Osteocyte (in vitro differentiated cells): ENCODE results near the gene MCAM. TPM values are rescaled to one million over a fixed set of nuclear protein-coding genes. Genes with fewer than 3 reads are reported as not detected.

ENCODE experiments used
- DNase-seq: peaks from one replicate; pipeline ENCODE4 v3.0.0; 2021; ENCODE audit warnings: mixed read lengths; ENCODE audit not compliant: unreplicated experiment; ENCODE audit errors: extremely low spot score
- H3K27ac Mint-ChIP-seq: one replicate; pipeline ENCODE4 v1.8.0; 2021; ENCODE audit warnings: mild to moderate bottlenecking, mixed read lengths; ENCODE audit not compliant: unreplicated experiment
- H3K27me3 Mint-ChIP-seq: one replicate; pipeline ENCODE4 v1.8.0; 2021; ENCODE audit warnings: mixed read lengths; ENCODE audit not compliant: unreplicated experiment
- H3K36me3 Mint-ChIP-seq: one replicate; pipeline ENCODE4 v1.8.0; 2021; ENCODE audit warnings: mixed read lengths; ENCODE audit not compliant: unreplicated experiment
- H3K4me1 Mint-ChIP-seq: one replicate; pipeline ENCODE4 v1.8.0; 2021; ENCODE audit warnings: mixed read lengths; ENCODE audit not compliant: unreplicated experiment
- H3K4me3 Mint-ChIP-seq: one replicate; pipeline ENCODE4 v1.8.0; 2021; ENCODE audit warnings: mild to moderate bottlenecking, moderate library complexity, mixed read lengths; ENCODE audit not compliant: unreplicated experiment
- H3K9me3 Mint-ChIP-seq: one replicate; pipeline ENCODE4 v1.8.0; 2021; ENCODE audit warnings: mixed read lengths; ENCODE audit not compliant: unreplicated experiment
- CTCF ChIP-seq: fragments of 200-600 bp; sonication (generic); IDR thresholded peaks from 2 replicates; pipeline ENCODE4 v1.5.0; 2021; ENCODE audit warnings: antibody characterized with exemption, mild to moderate bottlenecking, moderate library complexity
- total RNA-seq: library from RNA; stranded (reverse); gene quantifications from 2 replicates; pipeline ENCODE4 v1.2.1, GENCODE V29; 2021

MCAM gene
- total RNA-seq, 1 donor from 2014 or later = 74.9 TPM

DNA sequence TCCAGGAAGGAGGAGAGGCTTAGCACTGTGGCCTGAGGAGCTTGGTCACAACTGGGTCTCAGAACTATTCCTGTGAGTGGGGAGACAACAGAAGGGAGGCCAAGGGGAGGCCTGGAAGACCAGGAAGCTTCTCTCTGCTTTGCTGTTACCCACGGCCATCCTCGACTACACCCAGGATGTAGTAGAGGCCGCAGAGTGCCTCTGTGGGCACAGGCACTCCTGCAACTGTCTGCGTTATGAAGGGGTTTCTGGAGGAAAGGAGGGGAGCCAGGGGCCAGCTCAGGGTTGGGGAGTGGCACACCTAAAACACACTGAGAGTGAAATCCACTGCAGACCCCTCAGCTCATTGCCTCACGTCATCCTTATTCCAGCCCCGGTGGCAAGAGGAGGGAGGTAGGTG, 33.4 kb upstream of the MCAM start:
- Mint-ChIP-seq H3K4me3 (no peak overlapping the region), H3K4me1 (no peaks in the 10 kb centered on the region), H3K36me3 (no peaks in the 10 kb centered on the region), H3K27ac (no peak overlapping the region), H3K9me3 (no peaks in the 10 kb centered on the region), H3K27me3 (peaks cover 44% of the 10 kb centered on the region)
- TF ChIP-seq CTCF = no peak
- no peak for DNase-seq

- Mint-ChIP-seq H3K4me3 (no peak overlapping the region), H3K27me3 (peaks cover 41% of the 10 kb centered on the region), H3K4me1 (no peaks in the 10 kb centered on the region), H3K9me3 (no peaks in the 10 kb centered on the region), H3K27ac (no peak overlapping the region), H3K36me3 (no peaks in the 10 kb centered on the region)
- DNase-seq = no peak
- no peak for TF ChIP-seq CTCF
These were observed 31.1 kb upstream of the MCAM start for GRCh38 chr11:119347940-119348605.

- H3K9me3 Mint-ChIP-seq = no peaks in the 10 kb centered on the region
- TF ChIP-seq CTCF = no peak
- H3K27me3 Mint-ChIP-seq = peaks cover 37% of the 10 kb centered on the region
- no peak overlapping the region for H3K27ac Mint-ChIP-seq
- no peaks in the 10 kb centered on the region for H3K36me3 Mint-ChIP-seq
- H3K4me3 Mint-ChIP-seq = no peak overlapping the region
- no peak for DNase-seq
- H3K4me1 Mint-ChIP-seq = no peaks in the 10 kb centered on the region
These were observed 30.3 kb upstream of the MCAM start for GRCh38 chr11:119347242-119347641.

DNA sequence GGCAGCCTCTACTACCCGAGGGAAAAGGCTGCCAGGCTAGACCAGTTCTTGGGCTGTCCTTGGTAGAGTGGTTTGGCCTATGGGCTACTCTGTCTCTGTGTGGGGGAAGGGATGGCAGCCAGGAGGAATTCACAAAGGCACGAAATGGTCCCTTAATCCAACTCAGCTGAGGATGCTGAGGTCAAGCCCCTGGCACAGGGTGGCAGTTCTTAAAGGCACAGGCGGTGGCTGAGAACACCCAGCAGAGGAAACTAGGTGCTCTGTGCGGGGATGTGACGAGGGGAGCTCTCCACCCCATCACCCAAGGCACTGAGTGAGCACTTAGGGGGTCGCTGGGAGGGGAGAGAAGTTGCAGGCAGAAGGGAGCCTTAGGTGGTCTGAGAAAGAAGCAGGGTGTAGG, 29.7 kb upstream of the MCAM start, which contains the start of gene MFRP:
Gene MFRP (minus strand): TSS at position 101 of the 400 bp plus-strand sequence. CDS start 192 bp downstream, outside the sequence.
- TF ChIP-seq CTCF = no peak
- no peak for DNase-seq
- H3K27ac Mint-ChIP-seq = no peak within 1 kb of the TSS
- no peaks in the 10 kb centered on the region for H3K4me1 Mint-ChIP-seq
- peaks cover 31% of the 10 kb centered on the region for H3K27me3 Mint-ChIP-seq
- H3K9me3 Mint-ChIP-seq = no peaks in the 10 kb centered on the region
- no peak within 1 kb of the TSS for H3K4me3 Mint-ChIP-seq
- H3K36me3 Mint-ChIP-seq = no peaks in the 10 kb centered on the region

DNA sequence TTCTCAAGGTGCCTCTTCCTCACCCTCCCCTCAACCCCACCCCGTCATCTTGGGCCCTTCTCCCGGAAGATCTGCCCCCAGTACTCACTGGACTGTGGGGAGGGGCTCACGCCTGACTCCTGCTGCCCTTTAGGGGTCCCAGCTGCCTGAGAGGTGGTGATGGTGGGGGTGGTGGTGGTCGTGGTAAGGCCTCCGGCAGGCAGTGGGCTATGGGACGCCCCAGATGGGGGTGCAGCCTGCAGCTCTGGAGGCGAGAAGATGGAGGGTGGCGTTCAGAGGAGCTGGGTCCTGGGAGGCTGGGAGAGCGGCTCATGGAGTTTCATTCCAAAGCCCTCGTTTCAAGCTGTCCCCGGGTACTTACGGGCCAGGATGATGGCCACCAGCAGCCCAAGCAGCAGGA, 28.8 kb upstream of the MCAM start:
- Mint-ChIP-seq H3K27me3 (peaks cover 28% of the 10 kb centered on the region), H3K9me3 (no peaks in the 10 kb centered on the region)

More for the DNA sequence above, 28.8 kb upstream of the MCAM start:
- TF ChIP-seq CTCF = no peak
- no peak overlapping the region for H3K4me3 Mint-ChIP-seq
- H3K27ac Mint-ChIP-seq = no peak overlapping the region
- DNase-seq = no peak
- peaks cover 4% of the 10 kb centered on the region for H3K4me1 Mint-ChIP-seq
- H3K36me3 Mint-ChIP-seq = no peaks in the 10 kb centered on the region
